DMS 273 (cell line): ENCODE results near the gene C2CD4A.

ENCODE experiments used
- DNase-seq: peaks from one replicate; lab custom pipeline; 2025; ENCODE audit not compliant: unreplicated experiment; lab: John Stamatoyannopoulos, UW

The C2CD4A gene

DNA sequence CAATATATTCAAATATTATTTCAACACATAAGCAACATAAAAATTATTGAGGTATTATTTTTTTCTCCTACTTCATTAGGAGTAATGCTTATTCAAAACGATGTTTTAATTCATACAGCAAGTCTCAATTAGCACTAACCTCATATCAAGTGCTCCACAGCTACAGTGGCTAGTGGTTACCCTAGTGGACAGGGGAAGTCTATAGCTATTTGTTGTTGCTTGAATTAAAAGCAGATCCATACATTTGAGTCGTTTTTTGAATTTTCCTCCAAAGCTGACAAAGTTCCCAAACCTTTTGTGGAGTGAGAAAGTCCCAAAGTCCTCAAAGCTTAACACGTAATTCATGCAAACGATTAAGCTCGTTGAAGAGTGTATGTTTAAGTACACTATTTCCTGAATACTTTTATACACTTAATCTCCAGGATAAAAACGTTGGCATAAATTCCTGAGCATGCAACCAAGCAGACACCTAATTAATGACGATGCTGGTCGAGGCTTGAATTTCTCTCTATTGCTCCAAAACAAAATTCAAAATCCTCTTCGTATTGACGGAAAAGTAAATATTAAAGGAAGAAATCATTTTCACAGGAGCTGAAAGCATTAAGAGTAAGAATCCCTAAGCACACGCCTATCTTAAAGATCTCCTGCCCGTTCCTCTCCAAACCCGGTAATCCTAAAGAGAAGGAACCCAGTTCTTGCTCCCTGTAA lies 7.5 kb upstream of the C2CD4A start:
- peak; percentile 20 for DNase-seq

DNA sequence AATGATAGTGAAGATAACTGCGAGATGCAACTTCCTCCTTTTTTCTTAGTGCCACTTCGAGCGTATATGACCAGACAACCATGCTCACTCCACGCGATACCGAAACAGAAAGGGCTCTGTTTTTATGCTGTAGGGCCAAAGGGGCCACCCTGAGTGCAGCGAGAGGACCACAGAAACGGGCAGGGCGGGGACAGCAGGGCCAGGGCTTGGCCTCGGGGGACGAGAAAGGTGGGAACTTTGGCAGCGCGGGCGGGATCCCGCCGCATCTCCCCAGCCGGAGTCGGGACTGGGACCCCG lies 7.0 kb upstream of the C2CD4A start:
- DNase-seq: peak; percentile 66

DNA sequence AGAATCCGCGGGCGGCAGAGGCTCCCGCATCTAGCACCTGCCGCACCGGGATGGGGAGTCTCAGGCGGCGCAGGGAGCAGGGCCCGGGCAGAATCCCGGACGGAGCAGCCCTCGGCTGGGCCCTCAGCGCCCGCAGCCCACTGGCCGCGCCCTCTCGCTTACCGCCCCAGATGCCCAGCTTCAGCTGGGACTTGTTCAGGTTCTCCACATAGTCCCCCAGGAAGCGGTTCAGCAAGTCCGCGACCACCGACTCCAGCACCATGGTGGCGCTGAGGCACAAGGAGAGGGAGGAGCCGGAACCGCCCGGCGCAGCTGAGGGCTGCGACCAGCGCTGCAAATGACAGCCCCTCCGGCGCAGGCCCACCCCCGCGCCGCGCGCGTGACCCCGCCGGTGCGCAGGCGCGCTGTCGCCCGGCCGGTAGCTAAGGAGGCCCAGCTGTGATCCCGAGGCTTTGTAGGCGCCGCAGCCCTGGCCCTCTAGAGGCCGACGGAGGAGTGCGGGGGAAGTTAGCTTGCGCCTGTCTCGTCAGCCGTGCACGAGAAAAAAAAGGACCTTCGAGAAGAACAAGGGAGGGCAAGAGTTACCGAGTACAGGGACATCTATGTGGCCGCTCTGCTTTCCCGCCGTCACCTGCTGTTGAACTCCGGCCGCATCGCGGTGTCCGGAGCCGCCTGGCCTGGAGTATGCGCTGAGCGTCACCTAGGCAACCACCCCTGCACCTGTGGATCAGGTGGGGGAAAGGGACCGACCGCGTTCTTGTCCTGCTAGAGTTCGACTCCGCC lies 6.5 kb upstream of the C2CD4A start, which contains the start of gene VPS13C:
Gene VPS13C, minus strand, starts transcription at position 335 of the 783 bp plus-strand sequence. Its CDS starts 73 bp downstream, at position 262.
- peak; percentile 95 for DNase-seq

DNA sequence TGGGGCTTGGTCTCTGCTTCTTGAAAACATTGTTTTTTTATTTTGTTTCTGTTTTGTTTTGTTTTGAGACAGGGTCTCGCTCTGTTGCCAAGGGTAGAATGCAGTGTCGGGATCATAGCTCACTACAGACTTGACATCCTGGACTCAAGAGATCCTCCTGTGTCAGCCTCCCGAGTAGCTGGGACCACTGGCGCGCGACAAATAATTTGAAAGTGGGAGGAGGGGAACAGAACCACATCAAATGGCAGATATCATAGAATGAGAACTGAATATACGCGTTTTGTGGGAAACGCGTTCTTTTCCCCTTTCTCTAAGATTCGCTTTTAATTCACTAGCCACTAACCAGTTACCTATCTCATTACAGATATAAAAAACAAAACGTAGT lies 5.9 kb upstream of the C2CD4A start:
- no peak for DNase-seq

DNA sequence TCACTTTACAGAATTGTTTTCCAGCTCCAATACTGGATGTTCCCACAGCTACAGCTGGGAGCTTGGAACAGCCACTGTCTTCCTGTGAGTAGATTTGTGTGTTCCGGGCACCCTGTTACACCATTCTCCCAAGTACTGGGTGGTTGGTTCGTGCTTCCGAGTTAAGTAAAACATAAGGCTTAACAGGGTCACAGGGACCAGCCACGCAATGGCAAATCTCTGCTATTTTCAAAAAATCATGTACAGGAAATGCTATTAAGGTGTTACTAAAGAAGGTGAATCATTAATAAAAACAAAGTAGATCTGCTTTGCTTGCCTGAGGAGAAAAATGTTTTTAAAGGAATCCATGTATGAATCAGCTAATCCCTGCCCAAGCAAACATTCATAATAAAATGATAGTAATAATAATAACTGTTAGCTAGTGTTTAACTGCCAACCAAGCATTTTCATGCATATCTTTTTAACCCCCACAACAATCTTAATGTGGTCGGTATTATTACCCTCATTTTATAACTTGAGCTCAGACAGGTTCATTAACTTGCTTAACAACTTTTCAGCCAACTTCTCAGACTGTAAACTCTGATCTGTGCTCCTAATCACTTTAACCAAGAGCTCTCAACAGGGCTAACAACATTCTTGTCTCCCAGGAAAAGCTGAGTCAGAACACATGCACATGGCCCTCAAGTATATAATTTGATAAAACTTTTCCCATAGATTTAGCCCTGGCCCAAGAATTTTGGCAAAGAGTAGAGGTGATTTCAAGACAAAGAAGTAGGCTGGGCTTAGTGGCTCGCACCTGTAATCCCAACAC lies 2.7 kb upstream of the C2CD4A start:
- no peak for DNase-seq

DNA sequence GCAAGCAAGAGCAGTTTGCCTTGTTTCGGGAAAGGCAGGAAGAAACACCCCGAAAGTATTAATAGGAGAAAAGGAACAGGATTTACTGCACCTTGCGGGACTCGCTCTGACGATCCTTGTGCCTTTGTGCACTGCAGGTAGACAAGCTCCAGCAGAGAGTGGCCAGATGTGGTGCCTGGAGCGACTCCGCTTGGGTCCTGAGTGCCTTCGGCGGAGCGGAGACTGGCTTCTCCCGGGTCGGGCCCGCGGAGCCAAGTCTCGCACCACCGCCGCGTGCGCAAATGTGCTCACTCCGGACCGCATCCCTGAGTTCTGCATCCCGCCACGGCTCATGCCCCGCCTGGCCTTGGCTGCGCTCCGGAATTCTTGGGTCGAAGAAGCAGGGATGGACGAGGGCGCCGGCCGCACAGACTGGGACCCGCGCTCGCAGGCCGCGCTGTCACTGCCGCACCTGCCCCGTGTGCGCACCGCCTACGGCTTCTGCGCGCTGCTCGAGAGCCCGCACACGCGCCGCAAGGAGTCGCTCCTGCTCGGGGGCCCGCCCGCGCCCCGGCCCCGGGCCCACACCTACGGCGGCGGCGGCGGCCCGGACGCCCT lies 769 bp downstream of the C2CD4A start:
- peak; percentile 66 for DNase-seq

DNA sequence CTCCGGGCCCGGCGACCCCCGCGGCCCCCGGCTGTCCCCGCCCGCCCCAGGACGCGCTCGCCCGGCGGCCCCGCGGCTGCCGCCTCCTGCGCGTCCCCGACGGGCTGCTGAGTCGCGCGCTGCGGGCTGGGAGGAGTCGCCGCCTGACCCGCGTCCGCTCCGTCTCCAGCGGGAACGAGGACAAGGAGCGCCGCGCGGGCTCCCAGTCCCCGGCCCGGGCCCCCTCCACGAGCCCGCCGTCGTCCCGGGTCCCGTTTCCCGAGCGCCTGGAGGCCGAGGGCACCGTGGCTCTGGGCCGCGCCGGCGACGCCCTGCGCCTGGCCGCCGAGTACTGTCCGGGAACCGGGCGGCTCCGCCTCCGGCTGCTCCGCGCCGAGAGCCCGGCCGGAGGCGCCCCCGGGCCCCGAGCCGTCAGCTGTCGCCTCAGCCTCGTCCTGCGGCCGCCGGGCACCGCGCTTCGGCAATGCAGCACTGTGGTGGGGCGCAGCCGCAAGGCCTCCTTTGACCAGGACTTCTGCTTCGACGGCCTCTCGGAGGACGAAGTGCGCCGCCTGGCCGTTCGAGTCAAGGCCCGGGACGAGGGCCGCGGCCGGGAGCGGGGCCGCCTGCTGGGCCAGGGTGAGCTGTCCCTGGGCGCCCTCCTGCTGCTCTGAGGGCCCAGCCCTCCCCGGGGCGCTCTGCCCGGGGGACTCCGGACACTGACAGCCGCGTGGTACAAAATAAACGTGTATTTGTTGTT lies 1.5 kb downstream of the C2CD4A start:
- peak; percentile 63 for DNase-seq

DNA sequence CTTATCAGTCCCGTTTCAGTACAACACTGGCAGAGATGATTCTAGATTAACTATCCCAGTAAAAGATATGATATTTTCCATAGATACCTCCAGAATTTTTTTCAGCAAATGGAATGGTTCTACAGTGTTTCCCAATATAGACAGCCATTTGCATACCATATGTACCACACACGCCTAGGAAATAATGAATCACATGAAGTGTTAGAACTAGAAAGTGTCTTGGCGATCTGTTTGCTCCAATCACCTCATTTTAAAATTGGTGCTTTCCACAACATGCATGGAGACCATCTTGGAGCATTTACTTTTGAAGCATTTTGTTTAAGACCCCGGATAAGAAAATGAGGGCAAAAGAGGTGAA lies 2.0 kb downstream of the C2CD4A start:
- DNase-seq: peak; percentile 9

DNA sequence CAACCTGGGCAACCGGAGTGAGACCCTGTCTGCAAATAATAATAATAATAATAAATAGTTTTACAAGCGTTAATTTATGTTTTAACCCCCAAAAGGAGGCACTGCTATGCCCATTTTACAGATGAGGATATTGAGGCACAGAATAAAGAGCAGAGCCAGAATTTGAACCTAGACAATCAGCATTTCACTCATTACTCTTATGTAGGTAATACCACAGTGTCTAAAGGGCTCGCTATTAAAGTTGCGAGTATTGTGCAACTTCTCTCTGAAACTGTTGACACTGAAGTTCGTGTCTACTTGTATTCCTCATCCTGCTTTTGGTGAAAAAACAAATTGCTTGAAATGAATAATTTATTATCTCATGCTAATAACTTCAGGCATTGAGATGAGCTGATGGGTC lies 2.8 kb downstream of the C2CD4A start:
- no peak for DNase-seq

DNA sequence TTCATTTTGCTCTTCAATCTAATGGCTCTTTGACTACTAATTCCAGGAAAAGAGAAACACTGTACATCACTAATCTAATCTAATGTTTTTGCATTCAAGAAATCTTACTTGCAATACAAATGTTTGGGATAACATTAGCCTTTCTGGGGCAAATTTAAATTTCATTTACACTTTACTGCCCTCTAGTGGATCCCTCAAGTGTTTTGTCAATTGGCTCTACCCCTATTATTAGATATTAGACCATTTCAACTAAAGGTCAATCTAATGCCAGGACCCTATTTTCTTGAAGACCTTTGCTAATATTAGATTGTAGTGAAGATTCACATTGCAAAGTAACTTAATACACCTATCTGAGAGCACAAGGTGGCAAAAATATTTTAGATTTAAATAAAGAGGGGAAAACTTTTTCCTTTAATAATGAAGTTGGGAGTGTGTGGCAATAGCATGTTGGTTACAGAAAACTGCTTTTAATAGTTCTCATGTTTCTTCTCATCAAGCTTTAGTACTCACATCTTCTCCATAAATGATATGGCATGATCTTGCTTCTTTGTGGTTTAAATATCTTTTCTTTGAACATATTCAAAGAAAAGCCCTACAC lies 5.0 kb downstream of the C2CD4A start:
- DNase-seq: peak; percentile 54

DNA sequence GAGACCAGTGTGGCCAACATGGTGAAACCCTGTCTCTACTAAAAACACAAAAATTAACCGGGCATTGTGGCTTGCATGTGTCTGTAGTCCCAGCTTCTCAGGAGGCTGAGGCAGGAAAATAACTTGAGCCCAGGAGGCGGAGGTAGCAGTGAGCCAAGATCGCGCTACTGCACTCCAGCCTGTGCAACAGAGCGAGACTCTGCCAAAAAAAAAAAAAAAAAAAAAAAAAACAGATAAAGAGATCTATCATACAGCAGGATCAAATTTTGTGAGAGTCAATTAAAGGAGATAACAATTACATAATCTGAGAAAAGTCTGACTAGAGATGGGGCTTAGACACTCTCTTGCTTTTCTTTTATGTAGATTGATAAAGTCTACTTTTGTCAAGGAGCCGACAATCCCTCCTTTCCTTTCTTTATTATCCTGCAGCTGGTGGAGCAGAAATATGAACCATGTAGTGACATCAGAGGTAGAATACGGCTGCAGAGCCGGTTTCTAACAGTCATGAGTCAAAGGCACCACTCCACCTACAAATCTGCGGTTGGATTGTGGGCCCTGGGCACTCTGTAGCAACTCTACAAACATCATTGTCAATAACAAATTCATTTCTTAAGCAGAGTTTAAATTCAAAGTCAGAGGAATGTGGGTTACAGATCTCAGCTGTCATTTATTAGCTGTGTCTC lies 9.0 kb downstream of the C2CD4A start:
- peak; percentile 24 for DNase-seq

DNA sequence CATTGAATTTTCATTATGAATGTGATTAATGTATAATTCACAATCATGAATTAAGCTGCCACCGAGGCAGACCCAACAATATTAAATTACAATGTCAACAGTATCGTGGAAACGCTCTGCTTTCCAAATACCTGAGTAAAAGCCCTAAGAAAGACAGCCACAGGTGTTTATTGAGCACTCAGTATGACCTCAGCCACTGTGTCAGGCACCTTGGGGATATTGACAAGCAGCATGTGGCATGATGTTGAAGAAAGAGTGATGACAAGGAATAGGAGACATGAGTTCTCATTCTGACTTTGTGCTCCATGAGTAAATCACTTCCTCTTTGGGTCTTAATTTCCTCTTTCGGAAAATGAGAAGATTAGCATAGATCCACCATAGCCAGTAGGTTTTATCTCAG lies 12.8 kb downstream of the C2CD4A start:
- no peak for DNase-seq

DNA sequence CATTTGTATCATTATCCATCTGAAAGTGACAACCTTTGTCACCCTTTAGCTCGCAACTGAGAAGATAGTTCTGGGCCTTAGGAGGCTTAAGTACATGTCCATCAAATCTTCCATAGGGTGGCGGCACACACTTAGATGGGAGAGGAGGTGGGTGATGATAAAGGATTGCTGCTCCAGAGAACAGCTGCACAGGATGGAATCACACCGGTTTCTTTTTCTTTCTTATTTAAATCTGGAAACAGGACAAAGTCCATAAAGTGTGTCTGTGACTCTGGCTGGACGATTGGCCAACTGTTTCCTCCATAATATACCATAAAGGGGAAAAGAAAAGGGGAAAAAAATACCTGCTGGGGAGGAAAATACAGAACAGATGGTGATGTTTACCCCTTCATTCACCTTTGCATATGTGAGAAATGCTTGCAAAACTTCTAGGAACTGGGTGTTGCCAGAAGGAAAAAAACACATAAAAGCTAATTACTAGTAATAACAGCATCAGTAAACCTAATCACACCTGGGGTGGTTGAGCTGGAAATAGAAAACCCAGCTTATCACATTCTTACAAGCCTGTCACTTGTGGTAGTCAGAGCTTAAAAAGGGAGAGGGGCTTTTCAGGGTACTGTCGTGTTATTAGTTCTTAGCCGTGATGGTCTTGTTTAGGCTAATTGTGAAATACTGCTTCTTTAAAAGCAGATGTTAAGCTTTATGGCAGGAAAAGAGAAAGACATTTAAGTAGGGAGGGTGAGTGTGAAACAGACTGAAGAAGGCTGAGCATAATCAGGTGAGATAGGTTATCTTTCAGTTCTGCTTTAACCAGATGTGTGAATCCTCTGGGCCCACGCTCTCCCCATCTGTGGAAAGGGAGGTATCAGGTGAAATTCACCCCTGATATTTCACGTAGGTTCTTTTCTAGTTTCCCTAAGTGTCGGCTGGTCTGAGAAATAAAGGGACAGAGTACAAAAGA lies 16.7 kb downstream of the C2CD4A start:
- DNase-seq: peak; percentile 6

DNA sequence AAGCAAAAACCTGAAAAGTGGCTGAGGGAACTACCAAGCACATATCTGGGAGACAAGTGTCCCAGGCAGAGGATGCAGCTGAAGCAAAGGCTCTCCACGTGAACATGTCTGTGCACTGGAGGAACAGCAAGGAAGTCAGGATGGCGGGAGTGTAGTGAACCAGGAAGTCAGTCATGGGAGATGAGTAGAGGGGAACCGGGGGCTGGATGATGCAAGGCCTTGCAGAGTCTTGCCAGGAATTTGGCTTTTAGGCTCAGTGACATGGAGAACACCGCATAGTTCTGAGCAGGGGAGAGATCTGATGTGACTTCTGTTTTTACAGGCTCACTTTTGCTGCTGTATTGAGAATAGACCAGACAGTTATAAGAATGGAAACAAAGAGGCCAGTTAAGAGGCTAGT lies 19.0 kb downstream of the C2CD4A start:
- no peak for DNase-seq

DNA sequence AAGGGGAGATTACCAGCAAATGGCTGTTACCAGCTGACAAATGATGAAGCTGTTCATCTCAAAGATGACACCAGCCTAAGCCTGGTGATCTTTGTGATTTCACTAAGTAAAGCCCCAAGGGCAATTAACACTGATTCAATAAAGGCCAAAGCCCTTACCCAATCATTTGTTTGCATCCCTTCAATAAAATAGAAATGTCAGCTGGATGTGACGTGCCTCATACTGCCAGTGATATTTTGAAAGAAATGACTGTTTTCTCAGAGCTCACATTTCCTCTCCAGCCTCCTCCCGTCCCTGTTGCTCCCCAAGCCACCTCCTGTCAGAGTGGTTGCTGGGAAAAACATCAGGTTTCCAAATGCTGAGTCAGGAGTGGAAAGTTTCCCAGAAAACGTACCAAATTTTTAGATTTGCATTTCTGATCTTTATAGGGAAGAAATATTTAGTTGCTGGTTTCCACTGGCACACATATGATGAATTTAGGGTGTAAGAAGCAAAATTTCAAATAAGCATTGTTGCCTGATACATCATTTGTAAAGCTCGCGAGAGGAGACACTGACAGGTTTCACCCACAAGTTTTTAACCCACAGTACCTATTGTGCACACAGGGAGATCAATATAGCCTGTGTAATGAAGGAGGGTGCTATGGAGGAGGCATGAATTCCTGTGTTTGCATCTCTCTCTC lies 21.0 kb downstream of the C2CD4A start:
- DNase-seq: no peak

DNA sequence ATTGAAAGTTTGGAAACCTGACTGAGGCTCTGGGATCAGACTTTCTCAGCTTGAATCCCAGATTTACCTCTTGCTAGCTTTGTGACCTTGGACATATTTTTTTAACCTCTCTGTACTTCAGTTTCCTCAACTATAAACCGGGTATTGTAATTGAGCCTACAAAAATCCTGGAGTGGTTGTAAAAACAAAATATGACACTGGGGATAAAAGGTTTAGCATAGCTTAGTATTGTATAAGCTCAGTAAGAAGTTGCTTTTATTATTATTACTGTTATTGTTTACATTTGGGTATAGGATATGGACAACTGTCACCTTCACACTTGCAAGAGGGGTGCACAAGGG lies 21.5 kb downstream of the C2CD4A start:
- no peak for DNase-seq

DNA sequence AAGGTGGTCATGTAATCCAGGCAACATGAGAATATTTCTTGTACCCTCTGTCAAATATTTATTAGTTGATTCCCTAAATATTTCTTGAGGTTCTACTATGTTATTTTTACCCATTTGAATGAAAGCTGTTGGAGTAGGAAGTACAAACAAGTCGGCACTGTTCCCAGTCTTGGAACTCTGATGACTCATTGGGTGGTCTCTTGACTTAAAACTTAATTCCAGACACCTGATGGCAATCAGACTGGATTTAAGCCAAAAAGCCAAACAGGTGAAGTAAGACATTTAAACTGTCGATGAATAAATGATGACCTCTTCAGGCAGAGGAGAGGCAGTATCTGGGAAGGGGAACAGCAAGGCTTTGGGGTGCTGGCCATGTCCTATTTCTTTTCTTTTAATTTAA lies 22.8 kb downstream of the C2CD4A start:
- DNase-seq: peak; percentile 22

DNA sequence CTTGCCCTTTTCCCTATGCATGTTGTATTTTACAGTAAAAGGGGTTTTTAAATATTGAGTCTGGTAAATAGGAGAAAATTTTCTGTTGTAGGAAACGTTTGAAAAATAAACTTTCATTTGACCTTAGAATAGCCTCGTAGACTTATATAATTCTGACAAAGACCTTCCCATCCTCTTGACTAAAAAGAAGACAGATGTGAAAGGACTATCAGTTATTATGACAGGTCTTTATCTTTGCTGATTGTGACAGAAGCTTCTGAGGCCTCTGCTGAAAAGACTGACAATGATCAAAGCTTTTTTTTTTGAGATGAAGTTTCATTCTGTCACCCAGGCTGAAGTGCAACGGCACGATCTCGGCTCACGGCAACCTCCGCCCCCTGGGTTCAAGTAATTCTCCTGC lies 24.2 kb downstream of the C2CD4A start:
- DNase-seq: no peak
